HEK293 (cell line): Measurements from ENCODE around the gene HDAC11.

ENCODE experiments used
- CTCF ChIA-PET: fragments of 350-600 bp; formaldehyde crosslinking; extraction: SDS; loops from one replicate; lab custom pipeline; 2021; ENCODE audit warnings: antibody characterized with exemption; lab: Yijun Ruan, JAX
- POLR2A ChIA-PET: fragments of 300-600 bp; formaldehyde crosslinking; extraction: SDS; loops from one replicate; lab custom pipeline; 2020; ENCODE audit warnings: antibody characterized with exemption, inconsistent platforms; lab: Yijun Ruan, JAX
- H3K27ac ChIP-seq: fragments of 200-500 bp; sonication (Bioruptor generic); 2 replicates; pipeline ENCODE4 v1.5.1; 2014; ENCODE audit warnings: low read depth, low read length, control low read depth, inconsistent platforms; ENCODE audit errors: extremely low read depth
- H3K36me3 ChIP-seq, 2 experiments: fragments of 200-500 bp in 1 of 2; sonication (Bioruptor generic) in 1 of 2; 1 replicate in 1 of 2; 2 replicates in 1 of 2; pipeline ENCODE4 v1.5.1; 2014 to 2017; ENCODE audit warnings: inconsistent platforms in 2 of 2, low read length in 2 of 2; ENCODE audit not compliant: control insufficient read depth in 2 of 2, insufficient read depth in 1 of 2
- H3K4me1 ChIP-seq: fragments of 200-500 bp; sonication (Bioruptor generic); 2 replicates; pipeline ENCODE4 v1.5.1; 2014; ENCODE audit warnings: mild to moderate bottlenecking, low read length, inconsistent platforms; ENCODE audit not compliant: control insufficient read depth, insufficient read depth
- H3K4me3 ChIP-seq: 2 replicates; pipeline ENCODE4 v1.5.1; 2011; ENCODE audit warnings: low read depth, mild to moderate bottlenecking, control low read depth, low read length, moderate library complexity
- H3K9me3 ChIP-seq: fragments of 200-500 bp; sonication (Bioruptor generic); 2 replicates; pipeline ENCODE4 v1.5.1; 2014; ENCODE audit warnings: low read depth, low read length, inconsistent platforms; ENCODE audit not compliant: control insufficient read depth, insufficient read depth
- FEZF1 ChIP-seq: fragments of 450-650 bp; formaldehyde crosslinking; IDR thresholded peaks from 2 replicates; pipeline ENCODE4 v1.5.1; 2016; ENCODE audit warnings: missing biosample characterization, missing genetic modification characterization
- SCRT1 ChIP-seq: fragments of 450-650 bp; formaldehyde crosslinking; IDR thresholded peaks from 2 replicates; pipeline ENCODE4 v1.5.1; 2016; ENCODE audit warnings: missing biosample characterization, missing genetic modification characterization, borderline replicate concordance
- SCRT2 ChIP-seq: fragments of 450-650 bp; formaldehyde crosslinking; IDR thresholded peaks from 2 replicates; pipeline ENCODE4 v1.5.1; 2016; ENCODE audit warnings: missing biosample characterization, missing genetic modification characterization
- SP3 ChIP-seq: fragments of 450-650 bp; formaldehyde crosslinking; IDR thresholded peaks from 2 replicates; pipeline ENCODE4 v1.5.1; 2016; ENCODE audit warnings: missing biosample characterization, missing genetic modification characterization
- ZBTB21 ChIP-seq: fragments of 450-650 bp; formaldehyde crosslinking; IDR thresholded peaks from 2 replicates; pipeline ENCODE4 v1.5.1; 2017; ENCODE audit warnings: missing biosample characterization, missing genetic modification characterization
- ZBTB48 ChIP-seq: fragments of 450-650 bp; formaldehyde crosslinking; IDR thresholded peaks from 2 replicates; pipeline ENCODE4 v1.5.1; 2016; ENCODE audit warnings: missing biosample characterization, missing genetic modification characterization
- ZEB2 ChIP-seq: fragments of 450-650 bp; formaldehyde crosslinking; IDR thresholded peaks from 2 replicates; pipeline ENCODE4 v1.5.1; 2016; ENCODE audit warnings: missing biosample characterization, missing genetic modification characterization
- ZFHX2 ChIP-seq: fragments of 450-650 bp; formaldehyde crosslinking; conservative IDR thresholded peaks from 2 replicates; pipeline ENCODE4 v1.5.1; 2016; ENCODE audit warnings: missing biosample characterization, missing genetic modification characterization
- ZIC2 ChIP-seq: fragments of 450-650 bp; formaldehyde crosslinking; IDR thresholded peaks from 2 replicates; pipeline ENCODE4 v1.5.1; 2016; ENCODE audit warnings: missing biosample characterization, missing genetic modification characterization
- ZNF157 ChIP-seq: fragments of 450-650 bp; formaldehyde crosslinking; IDR thresholded peaks from 2 replicates; pipeline ENCODE4 v1.5.1; 2016; ENCODE audit warnings: missing biosample characterization, missing genetic modification characterization
- ZNF324 ChIP-seq: fragments of 450-650 bp; formaldehyde crosslinking; IDR thresholded peaks from 2 replicates; pipeline ENCODE4 v1.5.1; 2016; ENCODE audit warnings: missing biosample characterization, missing genetic modification characterization
- ZNF391 ChIP-seq: fragments of 450-650 bp; formaldehyde crosslinking; IDR thresholded peaks from 2 replicates; pipeline ENCODE4 v1.5.1; 2016; ENCODE audit warnings: low read depth, missing biosample characterization, missing genetic modification characterization, borderline replicate concordance
- ZNF416 ChIP-seq: fragments of 450-650 bp; formaldehyde crosslinking; IDR thresholded peaks from 2 replicates; pipeline ENCODE4 v1.5.1; 2016; ENCODE audit warnings: missing biosample characterization, missing genetic modification characterization
- ZNF664 ChIP-seq: fragments of 450-650 bp; formaldehyde crosslinking; IDR thresholded peaks from 2 replicates; pipeline ENCODE4 v1.5.1; 2016; ENCODE audit warnings: missing biosample characterization, missing genetic modification characterization
- ZNF747 ChIP-seq: fragments of 450-650 bp; formaldehyde crosslinking; IDR thresholded peaks from 2 replicates; pipeline ENCODE4 v1.5.1; 2016; ENCODE audit warnings: missing biosample characterization, missing genetic modification characterization
- ZNF777 ChIP-seq: fragments of 450-650 bp; formaldehyde crosslinking; IDR thresholded peaks from 2 replicates; pipeline ENCODE4 v1.5.1; 2017; ENCODE audit warnings: missing biosample characterization, missing genetic modification characterization, borderline replicate concordance
- TF ChIP-seq, protein P1 (sequence below): fragments of 450-650 bp; formaldehyde crosslinking; IDR thresholded peaks from 2 replicates; pipeline ENCODE4 v1.5.1; 2017; ENCODE audit warnings: missing biosample characterization, missing genetic modification characterization
- TF ChIP-seq, protein P2 (sequence below): fragments of 450-650 bp; formaldehyde crosslinking; IDR thresholded peaks from 2 replicates; pipeline ENCODE4 v1.5.1; 2016; ENCODE audit warnings: missing biosample characterization, missing genetic modification characterization
- TF ChIP-seq, protein P3 (sequence below): fragments of 450-650 bp; formaldehyde crosslinking; IDR thresholded peaks from 2 replicates; pipeline ENCODE4 v1.5.1; 2016; ENCODE audit warnings: missing biosample characterization, missing genetic modification characterization

The HDAC11 gene

DNA sequence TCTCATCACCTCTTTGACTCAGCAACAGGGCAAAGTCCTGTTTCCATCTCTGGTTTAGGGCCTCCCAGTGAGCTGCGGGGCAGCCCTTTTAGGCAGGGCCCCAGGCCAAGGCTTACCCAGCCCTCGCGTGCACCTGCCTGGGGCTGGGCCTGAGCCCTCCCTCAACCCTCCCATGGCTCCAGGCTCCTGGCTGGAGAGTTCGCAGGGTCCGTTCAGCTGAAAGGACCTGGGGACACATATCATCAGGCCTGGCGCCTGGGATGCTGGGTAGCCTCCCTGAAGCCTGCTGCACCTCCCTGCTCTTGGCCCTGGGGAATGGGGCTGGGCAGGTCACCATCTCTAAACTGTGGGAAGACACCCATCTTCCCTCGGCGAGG, 29.7 kb downstream of the HDAC11 start (continued):
- TF ChIP-seq, protein P1, sequence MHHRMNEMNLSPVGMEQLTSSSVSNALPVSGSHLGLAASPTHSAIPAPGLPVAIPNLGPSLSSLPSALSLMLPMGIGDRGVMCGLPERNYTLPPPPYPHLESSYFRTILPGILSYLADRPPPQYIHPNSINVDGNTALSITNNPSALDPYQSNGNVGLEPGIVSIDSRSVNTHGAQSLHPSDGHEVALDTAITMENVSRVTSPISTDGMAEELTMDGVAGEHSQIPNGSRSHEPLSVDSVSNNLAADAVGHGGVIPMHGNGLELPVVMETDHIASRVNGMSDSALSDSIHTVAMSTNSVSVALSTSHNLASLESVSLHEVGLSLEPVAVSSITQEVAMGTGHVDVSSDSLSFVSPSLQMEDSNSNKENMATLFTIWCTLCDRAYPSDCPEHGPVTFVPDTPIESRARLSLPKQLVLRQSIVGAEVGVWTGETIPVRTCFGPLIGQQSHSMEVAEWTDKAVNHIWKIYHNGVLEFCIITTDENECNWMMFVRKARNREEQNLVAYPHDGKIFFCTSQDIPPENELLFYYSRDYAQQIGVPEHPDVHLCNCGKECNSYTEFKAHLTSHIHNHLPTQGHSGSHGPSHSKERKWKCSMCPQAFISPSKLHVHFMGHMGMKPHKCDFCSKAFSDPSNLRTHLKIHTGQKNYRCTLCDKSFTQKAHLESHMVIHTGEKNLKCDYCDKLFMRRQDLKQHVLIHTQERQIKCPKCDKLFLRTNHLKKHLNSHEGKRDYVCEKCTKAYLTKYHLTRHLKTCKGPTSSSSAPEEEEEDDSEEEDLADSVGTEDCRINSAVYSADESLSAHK = no peak
- TF ChIP-seq ZBTB21 (tag by site-specific recombination) = no peak

- Histone ChIP-seq H3K27ac (no peak overlapping the region), H3K36me3 (no peaks in the 10 kb centered on the region), H3K4me3 (no peak overlapping the region), H3K9me3 (no peaks in the 10 kb centered on the region), H3K4me1 (peaks cover 6% of the 10 kb centered on the region; the same call in 1 of the 2 replicates)
- CTCF ChIA-PET = no interaction called here
- TF ChIP-seq ZNF416 (no peak), ZNF324 (tag by site-specific recombination) (no peak), ZNF157 (tag by site-specific recombination) (no peak), FEZF1 (no peak), ZIC2 (tag by site-specific recombination) (no peak), ZNF664 (no peak), SCRT1 (tag by site-specific recombination) (0 out of 2 replicates have a peak, but pooled peaks have one; percentile 23), ZEB2 (no peak), SCRT2 (tag by site-specific recombination) (peak; percentile 75)
- TF ChIP-seq, protein P2, sequence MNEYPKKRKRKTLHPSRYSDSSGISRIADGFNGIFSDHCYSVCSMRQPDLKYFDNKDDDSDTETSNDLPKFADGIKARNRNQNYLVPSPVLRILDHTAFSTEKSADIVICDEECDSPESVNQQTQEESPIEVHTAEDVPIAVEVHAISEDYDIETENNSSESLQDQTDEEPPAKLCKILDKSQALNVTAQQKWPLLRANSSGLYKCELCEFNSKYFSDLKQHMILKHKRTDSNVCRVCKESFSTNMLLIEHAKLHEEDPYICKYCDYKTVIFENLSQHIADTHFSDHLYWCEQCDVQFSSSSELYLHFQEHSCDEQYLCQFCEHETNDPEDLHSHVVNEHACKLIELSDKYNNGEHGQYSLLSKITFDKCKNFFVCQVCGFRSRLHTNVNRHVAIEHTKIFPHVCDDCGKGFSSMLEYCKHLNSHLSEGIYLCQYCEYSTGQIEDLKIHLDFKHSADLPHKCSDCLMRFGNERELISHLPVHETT (tag by site-specific recombination) = no peak
- TF ChIP-seq, protein P3, sequence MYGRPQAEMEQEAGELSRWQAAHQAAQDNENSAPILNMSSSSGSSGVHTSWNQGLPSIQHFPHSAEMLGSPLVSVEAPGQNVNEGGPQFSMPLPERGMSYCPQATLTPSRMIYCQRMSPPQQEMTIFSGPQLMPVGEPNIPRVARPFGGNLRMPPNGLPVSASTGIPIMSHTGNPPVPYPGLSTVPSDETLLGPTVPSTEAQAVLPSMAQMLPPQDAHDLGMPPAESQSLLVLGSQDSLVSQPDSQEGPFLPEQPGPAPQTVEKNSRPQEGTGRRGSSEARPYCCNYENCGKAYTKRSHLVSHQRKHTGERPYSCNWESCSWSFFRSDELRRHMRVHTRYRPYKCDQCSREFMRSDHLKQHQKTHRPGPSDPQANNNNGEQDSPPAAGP (tag by site-specific recombination) = no peak
- POLR2A ChIA-PET = no interaction called here
Measured at GRCh38 chr3:13512451-13512850, 32.3 kb downstream of the HDAC11 start.

DNA sequence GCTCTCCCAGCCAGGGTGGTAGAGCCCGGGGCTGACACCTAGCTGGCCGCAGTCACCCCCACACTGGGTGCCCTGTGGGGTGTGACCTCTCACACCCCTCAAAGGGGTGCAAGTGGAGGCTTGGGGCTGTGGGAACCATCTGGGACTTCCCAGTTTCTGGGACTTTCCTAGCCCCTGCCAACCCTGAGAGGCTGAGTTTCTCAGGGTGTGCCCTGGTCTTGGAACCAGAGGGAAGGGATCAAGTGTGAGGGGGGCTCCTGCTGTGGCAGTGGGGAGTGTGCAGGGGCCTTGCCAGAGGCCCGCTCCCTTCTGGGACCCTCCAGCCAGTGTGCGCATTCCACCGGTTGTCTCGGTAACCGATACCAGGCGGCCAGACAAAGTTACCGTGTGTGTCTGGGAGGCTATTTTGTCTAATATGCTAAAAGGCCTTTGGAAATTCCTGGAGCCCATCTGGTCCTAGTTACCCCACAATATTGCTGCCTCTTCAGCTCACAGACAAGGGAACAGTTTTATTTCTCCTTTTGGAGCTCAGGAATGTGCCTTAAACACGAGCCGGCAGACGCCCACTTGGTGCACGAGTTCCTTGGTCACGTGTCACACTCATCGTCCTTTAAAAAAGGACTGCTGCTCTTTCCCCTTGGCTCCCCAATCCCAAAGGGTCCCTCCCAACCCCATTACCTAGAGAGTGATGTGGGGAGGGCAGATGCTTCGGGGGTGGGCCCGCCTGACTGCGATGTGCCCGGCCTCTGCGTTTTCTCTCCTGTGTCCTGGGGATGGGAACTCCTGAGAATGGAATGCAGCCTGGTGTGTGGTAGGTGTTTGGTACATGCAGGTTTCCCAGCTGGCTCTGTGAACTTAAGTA, 33.2 kb downstream of the HDAC11 start:
- CTCF ChIA-PET = interaction anchor here (0.7 to 2.3 kb wide), 2 partner anchors 17 to 18 kb away, joined by 3 to 8 read pairs; no protein-coding TSS in a partner anchor
- Histone ChIP-seq H3K4me1 (no peaks in the 10 kb centered on the region), H3K36me3 (no peaks in the 10 kb centered on the region), H3K4me3 (no peak overlapping the region), H3K9me3 (no peaks in the 10 kb centered on the region), H3K27ac (no peak overlapping the region)
- no peak for TF ChIP-seq ZNF747 (tag by site-specific recombination)
- no peak for TF ChIP-seq ZNF391 (tag by site-specific recombination)
- TF ChIP-seq ZBTB48 (tag by site-specific recombination) = no peak
- TF ChIP-seq ZNF777 = no peak
- no peak for TF ChIP-seq SP3 (tag by site-specific recombination)
- TF ChIP-seq ZFHX2 (tag by site-specific recombination) = no peak
- POLR2A ChIA-PET = no interaction called here
